BJ (cell line): Measurements from ENCODE around the gene SLC43A1. TPM values are rescaled to one million over a fixed set of nuclear protein-coding genes. Genes with fewer than 3 reads are reported as not detected.

Experiments used
- CTCF ChIA-PET: fragments of 350-600 bp; formaldehyde crosslinking; extraction: SDS; loops from one replicate; lab custom pipeline; 2021; ENCODE audit warnings: antibody characterized with exemption, inconsistent platforms; lab: Yijun Ruan, JAX
- POLR2A ChIA-PET: fragments of 300-600 bp; sonication (Branson Sonifier 250); formaldehyde crosslinking; extraction: SDS; loops from one replicate; lab custom pipeline; 2021; ENCODE audit warnings: antibody characterized with exemption; lab: Charles Lee
- DNase-seq: peaks from one replicate; pipeline ENCODE4 v3.0.0-alpha.2; 2011; ENCODE audit warnings: low read depth
- H3K27me3 ChIP-seq: 2 replicates; pipeline ENCODE4 v1.6.0; 2011; ENCODE audit warnings: low read length; ENCODE audit not compliant: control insufficient read depth, insufficient read depth
- H3K36me3 ChIP-seq: 2 replicates; pipeline ENCODE4 v1.5.1; 2011; ENCODE audit warnings: low read length; ENCODE audit not compliant: control insufficient read depth, insufficient read depth
- H3K4me3 ChIP-seq: 2 replicates; pipeline ENCODE4 v1.5.1; 2011; ENCODE audit warnings: low read depth, mild to moderate bottlenecking, control low read depth, low read length
- CTCF ChIP-seq: IDR thresholded peaks from 2 replicates; pipeline ENCODE4 v1.5.1; 2011; ENCODE audit warnings: low read depth, mild to moderate bottlenecking, control low read depth, inconsistent platforms, low read length, moderate library complexity; ENCODE audit not compliant: insufficient read depth
- polyA plus RNA-seq: library from polyadenylated mRNA; depleted of rRNA; stranded (reverse); fragments of >200 nt; gene quantifications from 2 replicates; pipeline ENCODE4 v1.2.3, GENCODE V29; 2011

The SLC43A1 gene
- polyA plus RNA-seq, 1 experiment = 23.4 TPM

GRCh38 chr11:57530596-57531507, 15.3 kb upstream of the SLC43A1 start, which contains the start of gene TIMM10:
Gene TIMM10, minus strand, starts transcription at chr11:57530754. Its CDS starts 565 bp downstream, at chr11:57530189.
- ChIA-PET CTCF (interaction anchor here (1.4 to 12.6 kb wide), 4 partner anchors 12 to 114 kb away, joined by 3 to 182 read pairs (median 76); no protein-coding TSS in a partner anchor), POLR2A (no interaction called here)
- peak; percentile 91 for DNase-seq
- TF ChIP-seq CTCF = no peak
- Histone ChIP-seq H3K27me3 (no peaks in the 10 kb centered on the region), H3K4me3 (peak within 1 kb of the TSS; percentile 91), H3K36me3 (peaks cover 2% of the 10 kb centered on the region; the same call in 1 of the 2 replicates)

- ChIA-PET CTCF (interaction anchor here (0.6 to 12.6 kb wide), 4 partner anchors 36 to 181 kb away, joined by 3 to 182 read pairs (median 92); no protein-coding TSS in a partner anchor), POLR2A (no interaction called here)
- Histone ChIP-seq H3K36me3 (peaks cover 2% of the 10 kb centered on the region; the same call in 1 of the 2 replicates), H3K27me3 (no peaks in the 10 kb centered on the region), H3K4me3 (peak overlapping the region; percentile 91)
- no peak for DNase-seq
- no peak for TF ChIP-seq CTCF
These were observed 14.7 kb upstream of the SLC43A1 start for GRCh38 chr11:57530215-57530595.

GRCh38 chr11:57529012-57529411, 13.5 kb upstream of the SLC43A1 start:
- no peaks in the 10 kb centered on the region for H3K27me3 ChIP-seq
- no peak overlapping the region for H3K4me3 ChIP-seq
- H3K36me3 ChIP-seq = peaks cover 2% of the 10 kb centered on the region; the same call in 1 of the 2 replicates
- CTCF ChIA-PET = interaction anchor here (0.6 to 12.6 kb wide), 8 partner anchors 12 to 180 kb away, joined by 3 to 182 read pairs (median 24); partner anchors contain the start of genes SLC43A1 and UBE2L6
- no peak for TF ChIP-seq CTCF
- no peak for DNase-seq
- POLR2A ChIA-PET = interaction anchor here (0.6 kb wide), 1 partner anchor 246 kb away, joined by 3 read pairs; no protein-coding TSS in a partner anchor

- peak; percentile 91 for TF ChIP-seq CTCF
- POLR2A ChIA-PET = no interaction called here
- Histone ChIP-seq H3K27me3 (no peaks in the 10 kb centered on the region), H3K4me3 (no peak overlapping the region), H3K36me3 (peaks cover 2% of the 10 kb centered on the region; the same call in 1 of the 2 replicates)
- CTCF ChIA-PET = interaction anchor here (0.5 to 12.6 kb wide), 36 partner anchors 9 to 986 kb away, joined by 3 to 182 read pairs (median 6); partner anchors contain the start of genes RTN4RL2, SLC43A1, SMTNL1 and UBE2L6
- DNase-seq = no peak
These were observed 11.6 kb upstream of the SLC43A1 start for GRCh38 chr11:57527056-57527631.
